ENCODE measurements around the gene TSPAN5.

The TSPAN5 gene

DNA sequence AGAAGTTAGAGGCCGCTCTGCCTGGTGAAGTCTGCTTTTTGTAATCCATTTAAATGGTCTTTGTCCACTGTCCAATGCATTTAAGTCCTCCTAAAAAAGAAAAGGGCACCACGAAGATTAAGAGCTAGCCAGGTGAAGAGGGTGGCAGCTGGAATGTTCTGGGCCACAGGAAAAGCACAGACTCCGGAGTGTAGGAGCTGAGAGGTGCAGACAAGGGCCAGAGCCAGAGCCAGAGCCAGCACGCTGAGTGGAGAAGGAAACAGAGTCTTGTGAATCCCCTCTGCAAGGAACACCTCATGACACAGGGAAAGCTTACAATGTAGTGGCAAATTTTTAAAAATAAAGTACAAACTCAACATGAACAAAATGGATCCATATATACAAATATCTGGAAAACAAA, 83.6 kb downstream of the TSPAN5 start:
- peaks cover 0 to 10% of the 10 kb centered on the region in 2 donors for H3K4me1 ChIP-seq (ENCODE audit: control insufficient read depth in 2 of 2, insufficient read depth in 1 of 2, low read depth in 1 of 2, low read length in 2 of 2)
- H3K23ac ChIP-seq (ENCODE audit: low read depth, low read length, poor library complexity) = no peak overlapping the region
- H3K36me3 ChIP-seq (replicated peaks in 1 of 2; ENCODE audit: control insufficient read depth in 2 of 2, insufficient read depth in 2 of 2, low read length in 2 of 2) = no peaks in the 10 kb centered on the region
- no peak for DNase-seq (ENCODE audit: low spot score)
- no peak overlapping the region for H3K27ac ChIP-seq (replicated peaks; ENCODE audit: low read length)
- H3K9ac ChIP-seq (ENCODE audit: low read depth, low read length, poor library complexity) = no peak overlapping the region
- no peak overlapping the region for H3K14ac ChIP-seq (ENCODE audit: low read length)
- H4K8ac ChIP-seq (ENCODE audit: low read depth, low read length) = no peak overlapping the region
- H2BK120ac ChIP-seq (ENCODE audit: low read depth, low read length) = no peak overlapping the region
- H2AK5ac ChIP-seq (ENCODE audit: low read depth, low read length) = no peak overlapping the region
- no peak overlapping the region for H3K4me2 ChIP-seq (ENCODE audit: insufficient read depth, low read length, poor library complexity, severe bottlenecking)
- no peaks in the 10 kb centered on the region for H3K9me3 ChIP-seq (replicated peaks in 1 of 2; ENCODE audit: control insufficient read depth in 2 of 2, insufficient read depth in 1 of 2, low read depth in 1 of 2, low read length in 2 of 2)
- H4K91ac ChIP-seq (ENCODE audit: low read depth, low read length, poor library complexity) = no peak overlapping the region
- H2BK5ac ChIP-seq (ENCODE audit: low read length) = no peak overlapping the region
- no peaks in the 10 kb centered on the region for H3K79me1 ChIP-seq (ENCODE audit: low read depth, low read length)
- H3K4me3 ChIP-seq (ENCODE audit: low read length in 2 of 2) = no peak overlapping the region
- WGBS, 2 donors (ENCODE audit: extremely low coverage in 2 of 2, insufficient read length in 2 of 2, insufficient replicate concordance in 1 of 2) = no CpG with 5 or more reads among the region's 4 CpGs
- H2BK15ac ChIP-seq (ENCODE audit: low read length) = no peak overlapping the region
- no peak overlapping the region for H2BK12ac ChIP-seq (ENCODE audit: low read length)
- H3K4ac ChIP-seq (ENCODE audit: low read length) = no peak overlapping the region
- no peaks in the 10 kb centered on the region for H3K27me3 ChIP-seq (ENCODE audit: control insufficient read depth in 3 of 3, insufficient read depth in 3 of 3, low read depth in 1 of 3, low read length in 3 of 3)
- H2AFZ ChIP-seq (ENCODE audit: low read length) = no peak overlapping the region
- no peak overlapping the region for H3K18ac ChIP-seq (ENCODE audit: low read length)

DNA sequence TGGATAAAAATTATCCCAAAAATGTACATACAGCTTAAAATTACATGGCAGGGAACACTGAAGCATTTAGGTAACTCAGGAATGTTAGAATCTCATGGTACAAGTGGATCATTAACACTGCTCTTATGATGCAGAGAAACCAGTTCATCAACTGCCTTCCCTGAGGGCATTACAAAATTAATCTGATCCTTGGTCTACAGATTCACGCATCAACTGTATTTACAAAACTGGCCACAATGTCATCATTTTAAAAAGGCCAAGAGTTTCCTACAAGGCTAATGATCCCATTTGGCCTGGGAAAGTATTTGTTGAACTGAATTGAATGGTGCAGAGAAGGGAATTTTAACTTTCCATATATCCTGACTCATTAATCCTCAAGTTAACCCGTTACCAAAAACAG, 84.6 kb downstream of the TSPAN5 start:
- Histone ChIP-seq H4K8ac (ENCODE audit: low read depth, low read length) (no peak overlapping the region), H4K91ac (ENCODE audit: low read depth, low read length, poor library complexity) (no peak overlapping the region), H3K27ac (replicated peaks; ENCODE audit: low read length) (no peak overlapping the region), H3K79me1 (ENCODE audit: low read depth, low read length) (no peaks in the 10 kb centered on the region), H3K4me3 (ENCODE audit: low read length in 2 of 2) (no peak overlapping the region), H3K4me1 (ENCODE audit: control insufficient read depth in 2 of 2, insufficient read depth in 1 of 2, low read depth in 1 of 2, low read length in 2 of 2) (peaks cover 0 to 5% of the 10 kb centered on the region in 2 donors), H2AFZ (ENCODE audit: low read length) (no peak overlapping the region), H2BK5ac (ENCODE audit: low read length) (no peak overlapping the region), H3K23ac (ENCODE audit: low read depth, low read length, poor library complexity) (no peak overlapping the region), H3K9ac (ENCODE audit: low read depth, low read length, poor library complexity) (no peak overlapping the region), H3K9me3 (replicated peaks in 1 of 2; ENCODE audit: control insufficient read depth in 2 of 2, insufficient read depth in 1 of 2, low read depth in 1 of 2, low read length in 2 of 2) (no peaks in the 10 kb centered on the region), H3K36me3 (replicated peaks in 1 of 2; ENCODE audit: control insufficient read depth in 2 of 2, insufficient read depth in 2 of 2, low read length in 2 of 2) (no peaks in the 10 kb centered on the region), H2AK5ac (ENCODE audit: low read depth, low read length) (no peak overlapping the region), H3K4me2 (ENCODE audit: insufficient read depth, low read length, poor library complexity, severe bottlenecking) (no peak overlapping the region), H3K18ac (ENCODE audit: low read length) (no peak overlapping the region), H3K4ac (ENCODE audit: low read length) (no peak overlapping the region), H3K27me3 (ENCODE audit: control insufficient read depth in 3 of 3, insufficient read depth in 3 of 3, low read depth in 1 of 3, low read length in 3 of 3) (no peaks in the 10 kb centered on the region), H3K14ac (ENCODE audit: low read length) (no peak overlapping the region), H2BK15ac (ENCODE audit: low read length) (no peak overlapping the region), H2BK120ac (ENCODE audit: low read depth, low read length) (no peak overlapping the region), H2BK12ac (ENCODE audit: low read length) (no peak overlapping the region)
- WGBS, 2 donors (ENCODE audit: extremely low coverage in 2 of 2, insufficient read length in 2 of 2, insufficient replicate concordance in 1 of 2) = no CpG with 5 or more reads among the region's 2 CpGs
- no peak for DNase-seq (ENCODE audit: low spot score)

DNA sequence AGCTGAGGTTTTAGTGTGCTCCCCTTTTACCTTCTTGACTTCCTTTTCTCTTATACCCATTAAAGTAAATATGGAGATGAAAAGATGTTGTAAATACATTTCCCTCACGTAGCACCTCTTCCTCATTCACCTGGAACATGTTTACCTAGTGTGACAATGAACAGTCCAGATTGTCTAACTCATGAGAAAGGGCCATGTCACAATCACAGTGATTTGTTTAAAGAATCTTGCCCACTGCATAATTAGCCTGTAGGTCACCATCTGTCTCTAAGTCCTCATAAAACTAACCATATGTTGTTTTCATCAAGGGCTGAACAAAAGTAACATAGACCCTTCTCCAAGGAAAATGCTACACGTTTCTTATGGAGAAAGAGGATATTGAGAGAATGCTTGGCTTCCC, 85.7 kb downstream of the TSPAN5 start:
- H3K27me3 ChIP-seq (ENCODE audit: control insufficient read depth in 3 of 3, insufficient read depth in 3 of 3, low read depth in 1 of 3, low read length in 3 of 3) = no peaks in the 10 kb centered on the region
- H3K27ac ChIP-seq (replicated peaks; ENCODE audit: low read length) = no peak overlapping the region
- no peak overlapping the region for H2BK5ac ChIP-seq (ENCODE audit: low read length)
- H2BK12ac ChIP-seq (ENCODE audit: low read length) = no peak overlapping the region
- no peak overlapping the region for H4K8ac ChIP-seq (ENCODE audit: low read depth, low read length)
- no peak overlapping the region for H3K4me2 ChIP-seq (ENCODE audit: insufficient read depth, low read length, poor library complexity, severe bottlenecking)
- H3K4me3 ChIP-seq (ENCODE audit: low read length in 2 of 2) = no peak overlapping the region
- H3K9me3 ChIP-seq (replicated peaks in 1 of 2; ENCODE audit: control insufficient read depth in 2 of 2, insufficient read depth in 1 of 2, low read depth in 1 of 2, low read length in 2 of 2) = no peaks in the 10 kb centered on the region
- H2AK5ac ChIP-seq (ENCODE audit: low read depth, low read length) = no peak overlapping the region
- H3K4ac ChIP-seq (ENCODE audit: low read length) = no peak overlapping the region
- no peak overlapping the region for H3K14ac ChIP-seq (ENCODE audit: low read length)
- H2AFZ ChIP-seq (ENCODE audit: low read length) = no peak overlapping the region
- no peak overlapping the region for H3K18ac ChIP-seq (ENCODE audit: low read length)
- no peaks in the 10 kb centered on the region for H3K79me1 ChIP-seq (ENCODE audit: low read depth, low read length)
- no peak overlapping the region for H2BK120ac ChIP-seq (ENCODE audit: low read depth, low read length)
- no peak overlapping the region for H4K91ac ChIP-seq (ENCODE audit: low read depth, low read length, poor library complexity)
- DNase-seq (ENCODE audit: low spot score) = no peak
- H3K9ac ChIP-seq (ENCODE audit: low read depth, low read length, poor library complexity) = no peak overlapping the region
- no CpG with 5 or more reads among the region's 2 CpGs for WGBS, 2 donors (ENCODE audit: extremely low coverage in 2 of 2, insufficient read length in 2 of 2, insufficient replicate concordance in 1 of 2)
- no peaks in the 10 kb centered on the region for H3K36me3 ChIP-seq (replicated peaks in 1 of 2; ENCODE audit: control insufficient read depth in 2 of 2, insufficient read depth in 2 of 2, low read length in 2 of 2)
- H3K4me1 ChIP-seq (ENCODE audit: control insufficient read depth in 2 of 2, insufficient read depth in 1 of 2, low read depth in 1 of 2, low read length in 2 of 2) = peaks cover 0 to 5% of the 10 kb centered on the region in 2 donors
- no peak overlapping the region for H3K23ac ChIP-seq (ENCODE audit: low read depth, low read length, poor library complexity)
- no peak overlapping the region for H2BK15ac ChIP-seq (ENCODE audit: low read length)

DNA sequence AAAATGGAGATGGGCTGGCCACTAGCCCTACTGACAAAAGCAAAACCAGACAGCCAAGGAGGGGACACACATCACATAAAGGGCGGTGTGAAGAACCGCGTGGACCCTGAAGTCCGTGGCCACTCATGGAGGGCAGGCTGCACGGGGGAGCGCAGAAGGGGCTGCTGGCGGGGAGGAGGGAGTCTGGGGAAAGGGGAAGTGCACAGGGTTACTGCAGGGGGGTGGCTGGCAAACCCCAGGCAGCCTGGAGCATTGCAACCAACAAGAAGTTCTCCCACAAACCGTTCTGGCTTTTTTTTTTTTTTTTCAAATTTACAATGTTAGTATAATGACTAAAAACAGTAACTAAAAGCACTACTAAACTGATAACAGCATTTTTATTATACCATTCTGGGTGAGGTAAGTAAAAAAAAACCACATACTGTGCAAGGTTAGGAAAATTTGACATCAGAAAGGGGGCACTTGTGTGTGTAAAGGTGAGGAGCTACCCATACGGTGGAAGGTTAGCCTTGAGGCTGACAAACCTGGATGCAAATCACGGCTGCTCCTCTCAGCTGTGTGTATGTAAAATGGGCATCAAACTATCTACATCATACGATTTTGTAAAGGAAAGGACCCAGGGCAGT, 87.1 kb downstream of the TSPAN5 start:
- Histone ChIP-seq H3K9me3 (replicated peaks in 1 of 2; ENCODE audit: control insufficient read depth in 2 of 2, insufficient read depth in 1 of 2, low read depth in 1 of 2, low read length in 2 of 2) (no peaks in the 10 kb centered on the region), H2BK120ac (ENCODE audit: low read depth, low read length) (no peak overlapping the region), H3K14ac (ENCODE audit: low read length) (no peak overlapping the region), H3K79me1 (ENCODE audit: low read depth, low read length) (no peaks in the 10 kb centered on the region), H3K18ac (ENCODE audit: low read length) (peak overlapping the region; percentile 40), H3K4me3 (ENCODE audit: low read length in 2 of 2) (no peak overlapping the region), H3K36me3 (replicated peaks in 1 of 2; ENCODE audit: control insufficient read depth in 2 of 2, insufficient read depth in 2 of 2, low read length in 2 of 2) (no peaks in the 10 kb centered on the region), H3K4me1 (ENCODE audit: control insufficient read depth in 2 of 2, insufficient read depth in 1 of 2, low read depth in 1 of 2, low read length in 2 of 2) (peaks cover 3 to 8% of the 10 kb centered on the region in 2 donors), H2BK12ac (ENCODE audit: low read length) (no peak overlapping the region), H3K4me2 (ENCODE audit: insufficient read depth, low read length, poor library complexity, severe bottlenecking) (no peak overlapping the region), H2BK5ac (ENCODE audit: low read length) (no peak overlapping the region), H3K9ac (ENCODE audit: low read depth, low read length, poor library complexity) (no peak overlapping the region), H2BK15ac (ENCODE audit: low read length) (no peak overlapping the region), H3K27me3 (ENCODE audit: control insufficient read depth in 3 of 3, insufficient read depth in 3 of 3, low read depth in 1 of 3, low read length in 3 of 3) (no peaks in the 10 kb centered on the region), H3K4ac (ENCODE audit: low read length) (no peak overlapping the region), H3K23ac (ENCODE audit: low read depth, low read length, poor library complexity) (no peak overlapping the region), H3K27ac (replicated peaks; ENCODE audit: low read length) (no peak overlapping the region), H2AK5ac (ENCODE audit: low read depth, low read length) (no peak overlapping the region), H4K91ac (ENCODE audit: low read depth, low read length, poor library complexity) (no peak overlapping the region), H4K8ac (ENCODE audit: low read depth, low read length) (no peak overlapping the region), H2AFZ (ENCODE audit: low read length) (no peak overlapping the region)
- no peak for DNase-seq (ENCODE audit: low spot score)
- no CpG with 5 or more reads among the region's 11 CpGs for WGBS, 2 donors (ENCODE audit: extremely low coverage in 2 of 2, insufficient read length in 2 of 2, insufficient replicate concordance in 1 of 2)
